Skeletal muscle cell (primary cell): Measurements from ENCODE around the gene WDR27.

Experiments used
- DNase-seq: peaks from one replicate; pipeline ENCODE4 v3.0.0-alpha.2; 2010; ENCODE audit warnings: low read depth
- H3K4me3 ChIP-seq: 2 replicates; pipeline ENCODE4 v1.5.1; 2011; ENCODE audit warnings: low read depth, mild to moderate bottlenecking, control low read depth, low read length, moderate library complexity

WDR27 gene

GRCh38 chr6:169428532-169428931, 273.3 kb downstream of the WDR27 start:
- no peak for DNase-seq
- H3K4me3 ChIP-seq, result no peak overlapping the region

GRCh38 chr6:169427856-169428255, 274.0 kb downstream of the WDR27 start:
- H3K4me3 ChIP-seq, result no peak overlapping the region
- DNase-seq, result peak; percentile 46

DNA sequence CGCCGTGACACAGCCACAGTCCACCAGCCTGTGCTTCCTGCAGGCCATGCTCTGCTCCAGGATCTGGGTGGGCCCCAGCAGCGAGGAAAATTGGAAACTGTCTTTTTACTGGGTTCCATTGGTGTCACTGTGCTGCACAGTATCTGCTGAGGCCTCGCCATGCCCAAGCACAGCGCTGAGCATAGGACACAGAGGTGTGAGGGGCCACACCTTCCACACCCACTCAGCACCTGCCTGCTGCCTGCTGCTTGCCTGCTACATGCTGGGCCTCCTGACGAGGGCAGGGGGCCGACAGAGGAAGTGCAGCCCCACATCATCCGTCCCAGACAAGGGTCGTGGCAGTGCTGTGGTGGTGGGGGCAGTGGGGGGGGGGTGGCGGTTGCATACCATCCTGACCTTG, 275.2 kb downstream of the WDR27 start:
- no peak for DNase-seq
- H3K4me3 ChIP-seq, result no peak overlapping the region

GRCh38 chr6:169425628-169426370, 276.0 kb downstream of the WDR27 start:
- DNase-seq, result no peak
- H3K4me3 ChIP-seq, result no peak overlapping the region

GRCh38 chr6:169424821-169425240, 277.0 kb downstream of the WDR27 start:
- peak overlapping the region; percentile 4 for H3K4me3 ChIP-seq
- peak; percentile 20 for DNase-seq

DNA sequence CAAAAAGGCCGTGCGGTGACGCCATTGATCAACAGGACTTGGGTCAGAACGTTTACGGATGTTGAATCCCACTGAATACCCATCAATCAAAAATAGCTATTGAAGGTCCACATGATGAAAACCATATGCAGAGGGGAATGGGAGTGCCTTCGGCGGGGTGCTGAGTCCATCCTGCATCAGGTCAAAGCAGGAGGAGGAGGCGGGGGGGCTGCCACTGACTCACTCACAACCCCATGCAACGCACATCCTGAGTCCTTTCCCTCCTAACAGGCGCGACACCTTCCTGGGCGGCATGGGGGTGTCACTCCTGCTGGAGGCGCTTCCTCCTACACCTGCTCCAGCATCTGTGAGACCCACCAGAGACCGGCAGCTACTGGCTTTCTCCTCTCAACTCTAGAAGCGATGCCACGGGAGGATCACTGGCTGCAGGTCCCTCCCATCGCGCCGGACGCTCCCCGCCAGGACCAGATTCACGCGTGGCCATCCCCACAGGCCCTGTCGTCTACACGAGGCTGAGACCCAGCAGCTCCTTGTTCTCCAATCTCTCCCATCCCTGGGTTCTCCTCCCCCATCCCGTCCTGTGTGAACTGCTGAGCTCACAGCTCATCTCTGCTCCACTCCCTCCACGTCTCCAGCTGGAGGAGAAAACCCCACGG, 277.6 kb downstream of the WDR27 start:
- no peak for DNase-seq
- H3K4me3 ChIP-seq, result peak overlapping the region; percentile 4

DNA sequence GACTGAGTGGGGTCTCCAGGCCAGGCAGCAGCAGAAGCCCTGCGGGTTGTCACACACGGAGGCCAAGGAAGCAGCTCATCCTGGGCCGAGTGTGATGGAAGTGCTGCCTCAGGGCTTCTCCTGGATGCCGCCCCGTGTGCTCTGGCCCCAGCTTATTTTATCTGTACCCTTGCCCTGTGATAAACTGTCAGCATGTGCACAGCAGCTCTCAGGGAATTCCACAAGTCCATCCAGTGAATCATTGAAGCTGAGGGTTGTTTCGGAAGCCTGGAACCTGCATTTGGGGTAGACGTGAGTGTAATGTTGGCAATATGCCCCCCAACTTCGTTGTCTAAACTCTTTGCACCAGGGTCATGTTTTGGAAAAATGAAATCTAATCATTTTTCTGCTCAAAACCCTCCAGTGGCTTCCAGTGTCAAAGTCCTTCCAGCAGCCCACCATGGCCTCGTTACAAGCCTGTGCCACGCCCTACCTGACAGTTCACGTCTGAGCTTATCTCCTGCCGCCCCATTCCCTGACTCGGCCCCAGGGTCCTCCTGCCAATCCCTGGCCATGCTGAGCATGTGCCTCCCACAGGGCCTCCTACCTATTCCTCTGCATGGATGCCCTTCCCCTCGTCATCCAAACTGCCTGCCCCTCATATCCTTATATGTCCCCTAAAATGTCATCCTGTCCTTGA, 280.1 kb downstream of the WDR27 start:
- DNase-seq, result no peak
- no peak overlapping the region for H3K4me3 ChIP-seq

- DNase-seq, result no peak
- H3K4me3 ChIP-seq, result no peak overlapping the region
Measured at GRCh38 chr6:169420912-169421543, 280.8 kb downstream of the WDR27 start.

GRCh38 chr6:169417101-169417500, 284.7 kb downstream of the WDR27 start:
- no peak for DNase-seq
- H3K4me3 ChIP-seq, result no peak overlapping the region

GRCh38 chr6:169416249-169416648, 285.6 kb downstream of the WDR27 start:
- no peak for DNase-seq
- no peak overlapping the region for H3K4me3 ChIP-seq

DNA sequence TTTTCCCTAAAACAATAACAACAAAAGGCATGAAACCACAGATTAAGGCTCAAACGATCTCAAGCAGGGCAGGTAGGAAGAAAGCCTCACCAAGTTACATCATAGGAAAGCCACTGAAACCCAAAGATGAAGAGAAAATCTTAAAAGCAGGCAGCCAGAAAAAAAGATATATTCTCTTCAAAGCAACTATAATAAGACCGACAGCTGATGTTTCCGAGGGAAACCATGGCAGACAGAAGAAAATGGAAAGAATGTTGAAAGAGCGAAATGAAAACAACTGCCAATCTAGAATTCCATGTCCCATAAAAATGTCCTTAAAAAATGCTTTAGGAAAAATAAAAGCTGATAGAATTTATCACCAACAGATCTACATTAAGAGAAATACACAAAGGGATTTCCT, 286.6 kb downstream of the WDR27 start:
- no peak for DNase-seq
- no peak overlapping the region for H3K4me3 ChIP-seq

GRCh38 chr6:169411722-169412121, 290.1 kb downstream of the WDR27 start:
- no peak for DNase-seq
- H3K4me3 ChIP-seq, result no peak overlapping the region

DNA sequence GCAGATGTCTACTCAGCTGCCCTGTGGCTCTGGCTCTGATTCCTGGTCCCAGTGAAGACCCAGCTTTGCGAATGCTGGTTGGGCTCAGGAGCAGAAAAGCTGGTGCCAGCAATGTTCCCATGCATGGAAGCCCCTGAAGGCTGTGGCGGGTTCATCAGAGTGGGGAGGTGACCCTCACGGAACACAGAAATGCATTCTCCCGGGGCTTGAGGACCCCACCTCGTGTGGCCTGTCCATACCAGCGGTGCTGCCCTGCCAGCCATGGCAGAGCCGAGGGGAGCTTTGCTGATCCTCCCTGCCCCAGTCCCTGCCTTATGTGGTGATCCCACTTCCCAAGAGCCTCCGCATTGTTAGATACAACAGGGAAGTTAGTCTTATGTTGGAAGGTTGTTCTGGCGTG, 290.5 kb downstream of the WDR27 start:
- no peak overlapping the region for H3K4me3 ChIP-seq
- DNase-seq, result no peak

DNA sequence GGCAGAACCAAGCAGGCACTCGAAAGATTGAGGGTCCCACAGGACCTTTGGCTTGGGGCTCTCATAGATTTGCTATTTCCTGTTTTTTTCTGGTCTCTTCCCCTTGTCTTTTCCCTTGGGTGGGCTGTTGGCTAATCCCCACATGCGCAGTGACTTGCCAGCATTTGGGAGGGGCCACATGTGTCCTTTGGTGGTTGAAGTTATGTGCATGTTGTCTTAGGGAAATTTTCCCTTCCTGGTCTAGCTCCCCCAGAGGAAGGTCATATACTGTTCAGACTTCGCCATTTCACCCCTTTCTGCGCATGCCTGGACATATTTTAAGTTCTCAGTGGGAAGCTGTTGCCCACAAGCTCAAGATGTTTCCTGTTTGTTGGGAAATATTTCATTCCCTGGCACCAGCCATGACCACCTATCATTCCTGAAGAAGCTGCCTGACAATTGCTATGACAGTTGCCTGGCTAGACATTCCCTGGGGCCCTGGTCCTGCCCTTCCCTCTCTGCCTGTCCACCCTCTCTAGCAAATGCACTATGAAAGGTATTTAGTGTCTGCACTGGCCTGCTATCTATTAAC, 292.0 kb downstream of the WDR27 start:
- no peak overlapping the region for H3K4me3 ChIP-seq
- DNase-seq, result no peak

DNA sequence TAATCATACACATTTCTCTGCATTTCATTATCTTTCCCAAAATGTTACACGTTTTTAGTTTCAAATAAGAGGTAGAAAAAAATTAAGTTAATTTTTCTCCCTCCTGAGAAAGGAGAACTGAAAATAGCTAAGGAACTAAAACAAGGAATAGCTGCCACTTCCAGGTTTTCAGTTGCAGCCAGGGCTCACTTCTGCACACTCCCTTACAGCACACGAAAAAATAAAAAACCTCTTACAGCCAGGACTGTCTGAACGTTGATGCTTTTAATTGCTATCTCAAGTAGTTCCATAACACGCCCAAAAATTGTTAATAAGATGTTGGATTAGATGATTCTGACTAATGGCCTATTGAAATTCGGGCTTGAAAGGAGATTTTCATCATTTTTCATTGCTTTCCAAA, 294.5 kb downstream of the WDR27 start:
- no peak overlapping the region for H3K4me3 ChIP-seq
- DNase-seq, result no peak
